GM19395 (cell line): ENCODE results near the gene CCT7.

Source experiments
- ATAC-seq: cut with Tn5 transposase; IDR thresholded peaks from one replicate; pipeline ENCODE4 v1.9.1; 2021; ENCODE audit warnings: mild to moderate bottlenecking, moderate library complexity; ENCODE audit not compliant: unreplicated experiment

Gene CCT7

DNA sequence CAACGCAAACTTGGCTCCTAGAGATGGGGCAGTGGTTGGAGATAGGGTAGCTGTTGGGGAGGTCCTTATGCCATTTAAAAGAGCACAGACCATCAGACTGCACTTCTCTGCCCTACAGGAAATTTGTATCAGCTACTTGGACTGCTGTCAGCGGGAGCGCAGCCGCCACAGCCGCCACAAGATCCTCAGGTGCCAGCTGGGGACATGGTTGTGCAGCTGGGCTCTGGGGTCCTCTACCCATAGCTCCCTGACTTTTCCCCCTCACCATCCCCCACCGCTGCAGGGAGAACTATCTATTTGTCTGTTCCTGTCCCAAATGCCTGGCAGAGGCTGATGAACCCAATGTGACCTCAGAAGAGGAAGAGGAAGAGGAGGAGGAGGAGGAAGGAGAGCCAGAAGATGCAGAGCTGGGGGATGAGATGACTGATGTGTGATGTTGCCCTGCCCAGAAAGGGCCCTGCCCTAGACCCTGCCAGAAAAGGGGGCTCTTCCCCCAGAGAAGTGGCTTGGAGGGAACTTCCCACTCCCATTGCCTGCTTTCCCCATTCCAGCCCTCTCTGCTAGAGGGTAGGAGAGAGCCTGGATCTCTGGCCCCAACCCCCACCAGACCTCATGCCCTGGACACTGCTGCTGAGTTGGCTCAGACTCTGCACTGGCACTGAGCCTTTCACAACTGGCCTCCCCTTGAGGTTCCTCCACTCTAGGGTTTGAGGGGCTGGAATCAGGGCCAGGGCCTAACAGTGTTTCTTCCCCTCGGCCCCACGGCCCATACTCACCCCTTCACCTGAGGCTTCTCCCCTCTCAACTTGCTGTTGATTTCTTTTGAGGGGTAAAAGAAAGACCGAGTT, 8.4 kb upstream of the CCT7 start:
- no peak for ATAC-seq

DNA sequence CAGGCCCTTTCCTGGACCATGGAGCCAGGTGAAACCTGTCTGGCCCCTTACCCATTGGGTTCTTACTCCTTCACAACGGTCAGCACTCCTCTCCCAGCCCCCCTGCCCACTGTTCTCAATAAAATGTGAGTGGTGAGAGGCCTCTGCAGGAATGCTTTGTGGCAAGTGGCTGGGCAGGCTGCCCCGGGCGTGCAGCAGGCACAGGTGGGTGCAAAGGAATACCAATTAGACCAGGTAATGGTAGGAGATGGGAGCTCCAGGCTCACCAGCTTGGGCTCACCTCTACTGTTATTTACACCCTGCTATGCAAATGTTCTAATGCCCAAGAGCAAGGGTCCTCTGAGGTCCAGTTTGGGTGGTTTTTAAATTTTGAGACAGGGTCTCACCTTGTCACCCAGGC, 7.0 kb upstream of the CCT7 start:
- no peak for ATAC-seq

DNA sequence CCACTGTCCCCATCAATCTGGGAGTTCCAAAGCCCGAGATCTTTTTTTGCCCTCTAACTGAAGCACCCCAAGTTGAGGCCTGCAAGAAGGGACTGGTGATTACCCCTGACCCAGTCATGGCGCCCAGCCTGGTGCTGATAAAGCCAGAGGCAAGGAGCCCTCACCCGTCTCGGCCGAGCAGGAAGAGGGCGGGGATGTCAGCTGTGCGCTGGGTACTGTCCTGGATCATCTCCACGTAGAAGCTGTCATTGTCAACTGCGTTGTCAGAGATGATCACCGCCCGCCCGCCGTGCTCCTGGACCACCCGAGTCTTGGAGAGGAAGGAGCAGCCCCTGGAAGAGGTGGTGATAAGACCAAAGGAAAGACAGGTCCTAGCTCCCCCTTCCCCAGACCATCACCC, 5.5 kb upstream of the CCT7 start:
- no peak for ATAC-seq

DNA sequence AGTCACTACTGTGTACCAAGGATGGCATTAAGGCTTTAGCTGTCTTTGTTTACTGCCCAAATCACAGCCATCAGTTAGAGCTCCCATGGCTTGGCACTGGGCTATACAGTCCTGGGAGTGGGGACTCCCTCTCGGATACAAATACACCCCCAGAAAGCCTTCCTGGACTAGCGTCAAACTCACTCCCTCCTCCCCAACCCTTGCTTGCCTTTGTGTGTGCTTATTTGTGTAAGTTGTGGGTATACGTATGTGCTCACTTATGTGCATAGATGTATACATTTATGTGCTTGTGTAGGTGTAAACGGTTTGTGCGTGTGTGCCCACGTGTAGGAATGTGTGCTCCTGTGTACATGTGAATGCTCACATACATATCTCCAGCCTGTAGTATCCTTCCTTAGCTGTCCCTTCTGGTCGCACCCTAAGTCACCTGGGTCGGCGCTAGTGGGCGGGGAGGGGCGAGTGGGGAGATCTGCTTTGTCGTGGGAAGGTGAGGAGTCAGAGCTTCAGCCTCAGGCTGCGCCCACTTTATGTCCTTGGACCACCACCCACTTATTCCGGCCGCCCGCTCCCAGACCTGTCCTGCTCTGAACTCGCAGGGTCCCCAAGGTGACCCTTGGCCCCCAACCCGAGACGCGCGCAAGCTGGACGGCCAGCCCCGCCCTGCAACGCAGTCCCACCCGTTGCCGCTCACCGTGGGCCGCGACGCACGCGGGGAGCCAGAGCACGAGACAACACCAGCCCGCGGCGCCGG, 1.5 kb upstream of the CCT7 start:
- ATAC-seq, result peak; percentile 10

DNA sequence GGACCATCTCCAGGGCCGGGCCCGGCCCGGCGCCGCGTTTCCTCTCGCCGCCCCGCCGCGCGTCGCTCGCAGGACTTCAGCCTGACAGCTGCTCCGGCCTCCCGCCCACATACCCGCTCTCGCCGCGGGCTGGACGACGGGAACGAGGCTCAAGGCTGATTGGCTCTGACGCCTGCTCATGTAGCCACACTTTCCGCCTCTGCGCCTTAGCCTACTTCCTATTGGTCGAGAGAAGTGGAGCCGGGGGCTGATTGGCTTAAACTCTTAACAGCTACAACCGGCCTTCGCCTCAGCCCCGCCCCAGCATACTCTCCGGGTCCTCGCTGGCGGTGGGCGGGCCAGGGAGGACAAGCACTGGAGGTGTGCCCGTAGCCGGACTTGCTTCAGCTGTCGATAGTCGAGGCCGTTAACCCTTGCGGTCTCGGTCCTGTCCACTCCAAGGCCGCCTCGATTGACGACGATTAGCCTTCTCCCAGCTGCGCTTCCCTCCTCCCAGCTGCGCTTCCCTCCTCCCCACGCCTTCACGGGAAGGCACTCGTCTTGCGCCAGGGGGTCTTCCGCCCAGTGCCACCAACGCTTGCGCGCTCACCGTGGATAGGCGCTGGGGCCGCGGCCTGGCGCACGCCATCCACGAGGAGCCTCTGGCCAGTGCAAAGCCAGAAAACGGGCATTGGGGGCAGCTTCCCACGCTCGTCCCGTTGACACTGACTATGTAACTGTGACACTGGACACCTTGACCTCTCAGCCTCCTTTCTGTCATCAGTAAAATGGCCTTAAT, 765 bp upstream of the CCT7 start, which contains the start of gene PRADC1:
Gene PRADC1 (minus strand): TSS at position 86 of the 778 bp plus-strand sequence. CDS start 79 bp downstream, at position 7.
- peak; percentile 93 for ATAC-seq

DNA sequence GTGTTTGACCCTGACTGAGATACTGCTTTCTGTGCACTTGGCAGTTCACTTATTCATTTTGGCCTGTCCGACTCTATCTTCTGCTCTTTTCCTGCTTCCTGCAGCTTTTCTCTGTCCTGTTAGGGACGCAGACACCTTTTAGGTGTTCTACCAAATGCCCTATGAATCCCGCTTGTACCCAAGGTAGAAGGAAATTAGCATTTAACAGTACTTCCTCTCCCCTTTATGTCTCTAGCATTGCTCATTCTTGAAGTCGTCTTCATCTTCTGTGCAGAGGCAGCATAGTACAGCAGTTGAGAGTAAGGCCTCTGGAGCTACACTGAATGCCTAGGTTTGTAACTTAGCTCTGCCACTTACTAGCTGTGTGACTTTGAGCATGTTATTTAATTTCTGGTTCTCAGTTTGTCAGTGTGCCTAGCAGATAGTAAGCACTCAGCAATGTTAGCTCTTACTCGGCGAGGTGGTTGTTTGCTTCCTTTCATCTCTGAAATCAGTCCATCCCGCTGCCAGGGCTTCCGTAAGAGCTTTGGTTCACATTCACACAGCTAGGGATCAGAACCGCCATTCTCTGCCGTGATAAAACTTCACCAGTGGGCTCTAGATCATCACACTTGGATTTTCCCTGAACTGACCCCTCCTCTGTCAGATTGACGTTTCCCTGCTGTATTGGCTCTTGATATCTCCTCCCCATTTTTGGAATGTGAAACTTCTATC, 1.4 kb downstream of the CCT7 start:
- no peak for ATAC-seq

DNA sequence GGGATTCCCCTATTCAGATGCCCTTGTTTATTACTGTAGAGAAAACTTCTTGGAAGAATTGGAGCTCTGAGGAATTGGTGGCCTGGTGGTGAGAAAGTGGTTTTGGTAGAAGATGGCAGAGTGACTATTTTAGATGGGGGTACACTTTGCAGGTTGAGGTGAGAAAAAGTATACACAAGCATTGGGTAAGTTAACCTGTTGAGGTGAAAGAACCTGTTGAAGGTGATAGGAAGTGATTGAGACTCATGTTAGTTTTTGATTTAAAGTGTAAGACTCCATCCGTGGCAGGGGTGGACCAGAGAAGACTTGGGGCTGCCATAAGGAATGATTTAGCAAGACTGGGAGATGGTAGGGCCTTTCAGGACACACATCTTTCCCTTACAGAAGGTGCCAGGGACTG, 3.1 kb downstream of the CCT7 start:
- ATAC-seq, result no peak

DNA sequence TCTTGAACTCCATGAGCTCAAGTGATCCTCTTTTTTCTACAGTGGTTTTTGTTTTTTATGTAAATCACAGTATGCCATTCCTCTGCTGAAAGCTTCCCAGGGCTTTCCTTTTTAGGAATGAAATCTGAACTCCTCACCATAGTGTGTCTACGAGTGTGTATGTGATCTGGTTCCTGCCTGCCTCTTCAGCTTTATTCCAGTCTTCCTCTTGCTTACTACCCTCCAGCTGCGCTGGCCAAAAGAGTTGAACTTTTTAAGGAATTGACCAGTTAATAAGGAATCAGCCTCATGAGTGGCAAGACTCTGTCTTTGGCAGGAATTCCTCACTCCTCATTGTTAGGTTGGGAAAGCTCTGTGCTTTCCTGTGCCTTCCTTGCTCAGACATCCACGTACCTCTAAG, 4.0 kb downstream of the CCT7 start:
- ATAC-seq, result no peak

DNA sequence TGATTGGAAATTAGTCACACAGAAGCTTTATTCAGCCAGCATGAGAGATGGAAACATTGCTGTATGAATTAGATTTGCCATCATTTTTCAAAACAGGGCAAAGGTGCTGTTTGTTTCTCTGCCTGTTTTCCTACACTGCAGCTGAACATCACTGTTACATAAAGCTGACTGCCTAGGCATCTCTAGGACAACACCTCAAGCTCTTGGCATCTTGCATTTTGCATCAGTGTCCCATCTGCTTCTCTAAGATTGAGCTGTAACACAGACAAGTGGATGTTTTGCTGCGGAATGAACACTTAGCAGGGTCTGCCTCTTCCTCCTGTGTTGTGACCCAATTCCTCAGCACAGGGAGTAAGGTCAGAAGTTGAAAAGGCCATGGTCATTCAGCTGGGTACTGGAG, 4.9 kb downstream of the CCT7 start:
- ATAC-seq, result no peak

DNA sequence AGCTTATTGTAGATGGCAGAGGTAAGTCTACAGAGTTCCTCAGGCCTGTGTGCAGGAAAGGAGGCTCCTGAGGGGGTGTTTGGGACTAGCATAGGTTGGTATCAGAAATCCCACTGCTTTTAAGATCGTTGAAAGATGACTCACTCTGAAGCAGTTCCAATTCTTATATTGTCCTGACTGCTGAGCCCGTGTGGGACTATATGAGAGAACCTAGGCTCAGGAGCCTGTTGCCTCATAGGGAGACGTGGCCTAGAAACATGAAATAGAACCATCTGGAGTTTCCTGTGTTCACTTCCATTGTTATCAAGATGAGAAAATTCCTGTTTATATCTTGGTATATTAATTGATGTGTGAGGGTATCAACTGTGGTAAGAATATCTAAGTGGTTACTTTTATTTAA, 5.7 kb downstream of the CCT7 start:
- ATAC-seq, result no peak

DNA sequence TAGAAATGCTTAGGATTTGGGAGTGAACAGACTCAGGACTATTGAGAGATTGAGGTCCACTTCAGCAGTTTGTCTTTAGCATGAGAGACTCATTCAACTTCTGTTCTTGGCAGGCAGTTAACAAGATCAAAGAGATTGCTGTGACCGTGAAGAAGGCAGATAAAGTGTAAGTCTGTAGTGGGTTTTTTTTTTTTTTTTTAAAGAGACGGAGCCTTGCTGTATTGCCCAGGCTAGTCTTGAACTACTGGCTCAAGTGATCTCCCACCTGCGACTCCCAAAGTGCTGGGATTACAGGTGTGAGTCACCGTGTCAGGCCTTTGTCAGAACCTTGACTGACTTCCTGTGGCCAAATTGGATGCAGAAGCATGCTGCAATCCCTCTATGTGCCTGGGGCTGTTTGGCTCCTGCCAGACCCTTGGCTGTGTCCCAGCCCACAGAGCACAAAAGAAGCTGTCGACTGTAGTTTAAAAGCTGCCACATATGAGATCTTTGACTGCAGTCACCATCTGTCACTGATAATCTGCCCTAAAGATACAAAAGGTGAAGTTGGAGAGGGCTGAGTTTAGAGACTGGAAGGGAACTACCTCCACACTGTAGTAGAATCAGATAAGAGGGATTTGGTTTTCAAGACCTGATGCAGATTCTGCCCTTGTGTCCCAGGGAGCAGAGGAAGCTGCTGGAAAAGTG, 9.9 kb downstream of the CCT7 start:
- ATAC-seq, result no peak

DNA sequence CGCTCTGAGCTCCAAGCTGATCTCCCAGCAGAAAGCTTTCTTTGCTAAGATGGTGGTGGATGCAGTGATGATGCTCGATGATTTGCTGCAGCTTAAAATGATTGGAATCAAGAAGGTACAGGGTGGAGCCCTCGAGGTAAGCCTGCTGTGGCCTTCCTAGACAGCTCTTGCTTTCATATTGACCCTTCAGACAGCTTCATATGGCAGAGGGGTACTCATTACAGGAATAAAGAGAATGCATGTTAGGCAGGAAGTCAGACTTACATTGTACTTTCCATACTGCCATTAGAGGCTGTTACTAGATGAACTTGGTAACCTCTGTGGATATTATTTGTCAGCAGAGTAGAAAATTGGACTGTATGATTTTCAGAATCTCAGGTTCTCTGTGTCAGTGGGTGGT, 10.5 kb downstream of the CCT7 start:
- no peak for ATAC-seq

DNA sequence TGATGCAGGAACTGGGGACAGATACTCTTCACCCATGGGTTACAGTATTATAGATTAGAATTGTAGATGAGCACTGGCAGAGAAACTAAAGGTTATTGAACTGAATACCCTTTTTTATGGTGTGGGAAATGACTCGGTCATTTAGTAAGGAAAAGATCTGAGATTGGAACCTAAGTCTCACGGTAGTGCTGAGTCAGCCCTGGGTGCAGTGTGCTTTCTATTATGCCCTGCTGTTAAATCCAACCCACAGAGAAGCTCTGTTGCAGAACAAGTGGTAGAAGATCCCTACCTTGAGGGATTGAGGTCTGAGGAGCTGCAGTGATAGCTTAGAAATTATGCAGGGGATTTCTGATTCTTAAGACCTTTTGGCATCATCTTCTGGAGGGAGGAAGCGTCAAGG, 12.7 kb downstream of the CCT7 start:
- no peak for ATAC-seq

DNA sequence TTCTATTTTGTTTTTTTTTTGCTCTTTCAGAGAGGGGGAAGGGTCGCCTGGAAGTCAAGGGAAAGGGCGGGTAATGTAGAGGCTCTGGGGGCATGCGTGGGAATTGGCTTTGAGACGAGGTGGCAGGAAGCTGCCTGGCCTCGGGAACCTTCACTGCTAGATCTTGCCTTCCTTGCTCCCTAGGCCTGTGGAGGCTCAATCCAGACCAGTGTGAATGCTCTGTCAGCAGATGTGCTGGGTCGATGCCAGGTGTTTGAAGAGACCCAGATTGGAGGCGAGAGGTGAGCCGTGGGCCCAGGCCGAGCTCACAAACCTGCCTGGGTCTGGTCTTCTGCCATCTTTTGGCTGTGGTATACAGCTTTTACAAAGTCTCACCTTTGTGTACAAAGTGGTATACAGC, 15.5 kb downstream of the CCT7 start:
- no peak for ATAC-seq

DNA sequence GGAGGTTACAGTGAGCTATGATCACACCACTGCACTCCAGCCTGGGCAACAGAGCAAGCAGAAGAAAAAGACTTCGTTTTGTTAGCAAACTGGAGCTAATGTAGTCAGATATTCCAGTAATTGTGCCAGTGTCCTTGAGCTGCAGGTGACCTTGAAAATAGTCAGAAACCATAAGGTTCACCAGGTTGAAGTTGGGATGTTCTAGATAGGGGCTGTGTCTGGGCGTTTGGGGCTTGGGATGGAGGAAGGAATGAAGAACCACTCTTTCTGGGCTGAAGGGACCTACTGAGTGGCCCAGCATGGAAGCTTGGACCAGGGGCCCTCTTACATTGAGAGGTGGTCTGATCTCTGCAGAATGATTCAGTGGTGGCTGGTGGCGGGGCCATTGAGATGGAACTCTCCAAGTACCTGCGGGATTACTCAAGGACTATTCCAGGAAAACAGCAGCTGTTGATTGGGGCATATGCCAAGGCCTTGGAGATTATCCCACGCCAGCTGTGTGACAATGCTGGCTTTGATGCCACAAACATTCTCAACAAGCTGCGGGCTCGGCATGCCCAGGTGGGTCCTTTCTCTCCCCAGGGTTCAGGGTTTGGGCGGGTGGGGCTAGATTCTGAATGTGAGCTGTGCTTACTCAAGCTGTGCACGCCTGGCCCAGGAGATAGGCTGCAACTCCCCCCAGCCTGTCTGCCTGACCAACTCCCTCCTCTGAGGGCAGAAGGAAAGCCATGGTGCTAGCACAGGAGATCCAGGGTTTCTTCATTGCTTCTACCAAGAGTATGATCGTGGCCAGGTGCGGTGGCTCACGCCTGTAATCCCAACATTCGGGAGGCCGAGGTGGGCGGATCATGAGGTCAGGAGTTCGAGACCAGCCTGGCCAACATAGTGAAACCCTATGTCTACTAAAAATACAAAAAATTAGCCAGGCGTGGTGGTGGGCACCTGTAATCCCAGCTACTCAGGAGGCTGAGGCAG, 17.1 kb downstream of the CCT7 start:
- ATAC-seq, result no peak

DNA sequence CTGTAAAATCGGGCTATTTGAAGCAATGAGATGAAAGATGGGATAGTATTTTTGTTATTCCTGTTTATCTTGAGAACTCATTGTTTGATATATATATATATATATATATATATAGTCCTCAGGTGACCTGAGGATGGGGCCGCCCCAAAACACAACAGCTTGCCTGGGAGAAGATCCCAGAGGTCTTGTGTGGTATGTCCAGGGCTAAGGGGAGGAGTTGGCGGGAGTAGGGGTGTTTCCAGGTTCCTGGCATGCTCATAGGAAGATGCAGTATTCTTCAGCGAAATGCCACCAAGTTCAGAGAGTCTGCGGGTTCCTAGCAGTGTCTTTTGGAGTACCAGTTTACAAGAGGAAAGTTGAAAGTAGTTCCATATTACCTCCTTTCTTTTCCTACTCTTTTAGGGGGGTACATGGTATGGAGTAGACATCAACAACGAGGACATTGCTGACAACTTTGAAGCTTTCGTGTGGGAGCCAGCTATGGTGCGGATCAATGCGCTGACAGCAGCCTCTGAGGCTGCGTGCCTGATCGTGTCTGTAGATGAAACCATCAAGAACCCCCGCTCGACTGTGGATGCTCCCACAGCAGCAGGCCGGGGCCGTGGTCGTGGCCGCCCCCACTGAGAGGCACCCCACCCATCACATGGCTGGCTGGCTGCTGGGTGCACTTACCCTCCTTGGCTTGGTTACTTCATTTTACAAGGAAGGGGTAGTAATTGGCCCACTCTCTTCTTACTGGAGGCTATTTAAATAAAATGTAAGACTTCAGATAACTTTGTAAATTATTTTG, 18.3 kb downstream of the CCT7 start:
- ATAC-seq, result no peak

DNA sequence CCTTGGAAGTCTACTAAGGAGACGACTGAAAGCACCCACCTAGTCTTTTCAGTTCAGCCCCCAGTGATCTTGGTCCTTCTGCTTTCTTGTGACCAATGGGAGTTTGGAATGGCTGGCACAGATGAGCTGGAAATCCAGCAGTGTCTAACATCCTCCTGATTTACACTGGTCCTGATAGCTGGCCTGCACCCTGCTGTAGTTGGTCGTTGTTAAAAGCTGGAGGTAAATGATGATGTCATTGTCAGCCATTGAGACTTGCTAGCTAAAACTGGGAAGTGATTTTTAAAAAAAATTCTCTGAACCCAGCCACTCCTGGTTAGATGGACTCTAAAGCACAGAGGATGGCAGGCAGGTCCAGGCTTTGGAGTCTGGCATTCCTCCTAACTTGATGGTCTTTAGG, 19.3 kb downstream of the CCT7 start:
- no peak for ATAC-seq

DNA sequence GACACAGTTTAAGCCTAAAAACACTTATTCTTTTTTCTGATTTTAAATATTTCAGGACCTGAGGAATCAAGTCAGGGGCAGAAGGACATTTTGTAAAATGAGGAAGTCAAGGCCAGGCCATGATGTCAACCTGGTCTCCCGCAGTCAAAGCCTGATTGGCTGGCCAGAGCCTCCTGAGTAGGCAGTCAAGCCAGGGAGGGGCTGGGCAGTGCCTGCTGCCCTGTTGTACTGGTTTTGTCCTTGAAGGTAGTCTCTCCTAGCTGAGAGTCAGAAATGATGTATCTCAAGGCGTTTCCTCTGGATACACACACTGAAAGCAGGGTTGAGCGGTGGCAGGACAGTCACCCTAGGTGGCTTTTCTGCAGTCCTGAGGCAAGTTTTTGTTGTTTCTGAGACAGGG, 19.8 kb downstream of the CCT7 start:
- no peak for ATAC-seq
